NCI-H128 (cell line): ENCODE results near the gene ATRIP.

Experiments used
- DNase-seq: peaks from one replicate; lab custom pipeline; 2025; ENCODE audit not compliant: unreplicated experiment; lab: John Stamatoyannopoulos, UW

The ATRIP gene

GRCh38 chr3:48501196-48501595 lies 54.7 kb downstream of the ATRIP start:
- no peak for DNase-seq

- DNase-seq, result no peak
These were observed 55.6 kb downstream of the ATRIP start for GRCh38 chr3:48502121-48502520.

GRCh38 chr3:48502728-48503168 lies 56.2 kb downstream of the ATRIP start:
- no peak for DNase-seq

- no peak for DNase-seq
These were observed 57.0 kb downstream of the ATRIP start for GRCh38 chr3:48503401-48504050.

GRCh38 chr3:48504051-48504946 lies 57.8 kb downstream of the ATRIP start, which contains the start of gene SHISA5:
Gene SHISA5 (minus strand): TSS chr3:48504174. CDS start chr3:48504094, 80 bp downstream.
- DNase-seq, result no peak

- no peak for DNase-seq
These were observed 58.6 kb downstream of the ATRIP start for GRCh38 chr3:48505146-48505545.

GRCh38 chr3:48505968-48506504 lies 59.5 kb downstream of the ATRIP start:
- DNase-seq, result no peak

- no peak for DNase-seq
These were observed 60.9 kb downstream of the ATRIP start for GRCh38 chr3:48507256-48508061.

GRCh38 chr3:48511551-48511950 lies 65.0 kb downstream of the ATRIP start:
- no peak for DNase-seq

GRCh38 chr3:48514431-48515227 lies 68.1 kb downstream of the ATRIP start:
- DNase-seq, result no peak
